ENCODE measurements around the gene LIMS1. TPM values are rescaled to one million over a fixed set of nuclear protein-coding genes. Genes with fewer than 3 reads are reported as not detected.

The LIMS1 gene
- total RNA-seq, 1 donor from 2014 or later, result 144 TPM

DNA sequence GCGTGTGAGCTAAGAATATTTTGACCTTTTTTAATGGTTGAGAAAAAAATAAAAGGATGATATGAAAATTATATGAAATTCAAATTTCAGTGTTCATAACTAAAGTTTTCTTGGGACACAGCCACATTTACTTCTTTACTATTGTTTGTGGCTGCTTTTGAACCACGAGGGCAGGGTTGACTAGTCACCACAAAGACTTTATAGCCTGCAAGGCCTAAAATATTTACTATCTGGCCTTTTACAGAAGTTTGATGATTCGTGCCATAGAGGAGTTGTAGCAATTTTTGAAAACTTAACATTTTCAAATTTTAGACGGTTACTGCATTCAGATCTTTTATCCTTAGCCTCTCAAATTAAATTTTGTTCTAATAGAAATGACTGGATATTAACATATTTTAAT, 69.9 kb downstream of the LIMS1 start:
- no peak for DNase-seq (ENCODE audit: low spot score)
- Mint-ChIP-seq H3K27me3 (ENCODE audit: unreplicated experiment) (peaks cover 3% of the 10 kb centered on the region), H3K36me3 (ENCODE audit: low read depth, unreplicated experiment) (peaks cover 4% of the 10 kb centered on the region), H3K4me1 (ENCODE audit: unreplicated experiment) (peaks cover 14% of the 10 kb centered on the region), H3K27ac (ENCODE audit: unreplicated experiment) (no peak overlapping the region), H3K4me3 (ENCODE audit: unreplicated experiment) (no peak overlapping the region), H3K9me3 (ENCODE audit: unreplicated experiment) (no peaks in the 10 kb centered on the region)
- TF ChIP-seq, protein P1, sequence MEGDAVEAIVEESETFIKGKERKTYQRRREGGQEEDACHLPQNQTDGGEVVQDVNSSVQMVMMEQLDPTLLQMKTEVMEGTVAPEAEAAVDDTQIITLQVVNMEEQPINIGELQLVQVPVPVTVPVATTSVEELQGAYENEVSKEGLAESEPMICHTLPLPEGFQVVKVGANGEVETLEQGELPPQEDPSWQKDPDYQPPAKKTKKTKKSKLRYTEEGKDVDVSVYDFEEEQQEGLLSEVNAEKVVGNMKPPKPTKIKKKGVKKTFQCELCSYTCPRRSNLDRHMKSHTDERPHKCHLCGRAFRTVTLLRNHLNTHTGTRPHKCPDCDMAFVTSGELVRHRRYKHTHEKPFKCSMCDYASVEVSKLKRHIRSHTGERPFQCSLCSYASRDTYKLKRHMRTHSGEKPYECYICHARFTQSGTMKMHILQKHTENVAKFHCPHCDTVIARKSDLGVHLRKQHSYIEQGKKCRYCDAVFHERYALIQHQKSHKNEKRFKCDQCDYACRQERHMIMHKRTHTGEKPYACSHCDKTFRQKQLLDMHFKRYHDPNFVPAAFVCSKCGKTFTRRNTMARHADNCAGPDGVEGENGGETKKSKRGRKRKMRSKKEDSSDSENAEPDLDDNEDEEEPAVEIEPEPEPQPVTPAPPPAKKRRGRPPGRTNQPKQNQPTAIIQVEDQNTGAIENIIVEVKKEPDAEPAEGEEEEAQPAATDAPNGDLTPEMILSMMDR (IDR thresholded peaks at IDR 0.05; ENCODE audit: unreplicated experiment), result no peak

DNA sequence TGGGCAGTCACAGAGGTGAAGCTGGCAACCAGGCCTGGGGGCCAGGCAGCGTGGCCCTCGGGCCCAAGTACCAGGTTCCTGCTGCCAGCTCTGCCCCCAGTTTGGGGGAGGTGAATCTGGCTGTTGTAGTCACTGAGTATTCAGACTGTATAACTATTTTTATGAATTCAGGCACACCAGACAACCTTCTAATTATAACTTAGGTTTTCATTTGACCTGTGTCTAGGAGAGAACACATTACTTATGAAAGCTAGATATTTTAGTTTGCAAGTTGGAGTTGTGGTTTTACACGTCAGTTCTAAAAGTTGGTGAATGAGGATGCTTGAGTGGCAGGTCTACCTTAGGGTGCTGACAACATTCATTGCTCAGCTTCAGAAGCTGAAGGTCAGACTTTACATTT, 71.7 kb downstream of the LIMS1 start:
- TF ChIP-seq, protein P1 (IDR thresholded peaks at IDR 0.05; ENCODE audit: unreplicated experiment), result no peak
- Mint-ChIP-seq H3K4me3 (ENCODE audit: unreplicated experiment) (no peak overlapping the region), H3K4me1 (ENCODE audit: unreplicated experiment) (peaks cover 17% of the 10 kb centered on the region), H3K9me3 (ENCODE audit: unreplicated experiment) (no peaks in the 10 kb centered on the region), H3K27ac (ENCODE audit: unreplicated experiment) (no peak overlapping the region), H3K27me3 (ENCODE audit: unreplicated experiment) (peaks cover 2% of the 10 kb centered on the region), H3K36me3 (ENCODE audit: low read depth, unreplicated experiment) (peaks cover 4% of the 10 kb centered on the region)
- no peak for DNase-seq (ENCODE audit: low spot score)

DNA sequence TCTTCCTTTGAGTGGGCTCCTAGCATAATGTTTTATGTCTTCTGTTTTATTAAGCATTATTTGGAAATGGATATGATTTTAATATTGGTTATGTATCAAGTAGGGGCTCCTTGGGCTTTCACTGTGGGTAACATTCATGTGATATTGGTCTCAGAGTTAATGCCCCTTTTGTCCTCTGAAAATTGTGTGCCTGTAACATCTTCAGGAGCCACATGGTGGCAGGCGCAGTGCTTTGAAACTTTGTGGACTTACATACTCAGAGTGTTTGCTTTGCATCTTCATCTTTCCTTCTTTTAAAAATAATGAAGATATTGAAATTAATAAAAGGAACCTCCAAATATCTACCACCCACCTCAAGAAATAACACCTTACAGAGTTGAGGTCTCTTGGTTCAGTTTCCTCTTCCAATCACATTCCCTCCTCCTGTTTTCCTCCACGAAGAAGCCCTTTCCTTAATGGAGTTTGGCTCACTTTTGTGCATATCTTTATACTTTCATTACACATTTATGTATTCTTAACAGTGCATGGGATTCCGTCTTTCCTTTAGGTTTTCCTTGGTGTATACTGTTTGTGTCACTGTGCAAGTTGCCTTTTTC, 73.5 kb downstream of the LIMS1 start:
- peak; percentile 30 for DNase-seq (ENCODE audit: low spot score)
- no peaks in the 10 kb centered on the region for H3K9me3 Mint-ChIP-seq (ENCODE audit: unreplicated experiment)
- H3K4me1 Mint-ChIP-seq (ENCODE audit: unreplicated experiment), result peaks cover 24% of the 10 kb centered on the region
- peaks cover 1% of the 10 kb centered on the region for H3K27me3 Mint-ChIP-seq (ENCODE audit: unreplicated experiment)
- H3K4me3 Mint-ChIP-seq (ENCODE audit: unreplicated experiment), result no peak overlapping the region
- H3K27ac Mint-ChIP-seq (ENCODE audit: unreplicated experiment), result no peak overlapping the region
- TF ChIP-seq, protein P1 (IDR thresholded peaks at IDR 0.05; ENCODE audit: unreplicated experiment), result peak; percentile 16
- peaks cover 4% of the 10 kb centered on the region for H3K36me3 Mint-ChIP-seq (ENCODE audit: low read depth, unreplicated experiment)

DNA sequence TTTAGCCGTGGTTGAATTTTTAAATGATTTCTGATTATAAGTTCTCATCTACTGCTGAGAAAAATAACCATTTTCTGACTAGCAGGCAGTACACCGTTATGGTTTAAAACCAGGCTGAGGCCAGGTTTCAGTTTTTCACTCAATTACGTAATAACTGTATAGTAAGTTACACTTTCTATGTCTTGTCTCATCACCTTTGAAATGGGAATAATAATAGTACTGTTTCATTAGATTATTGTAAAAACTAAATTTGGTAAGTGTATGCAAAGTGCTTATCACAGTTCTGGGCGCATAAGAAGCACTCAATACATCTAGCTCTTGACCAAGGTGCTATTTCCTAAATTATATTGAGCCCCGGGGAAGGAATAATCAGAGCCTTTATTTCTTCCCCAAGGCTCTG, 76.8 kb downstream of the LIMS1 start:
- DNase-seq (ENCODE audit: low spot score), result no peak
- Mint-ChIP-seq H3K36me3 (ENCODE audit: low read depth, unreplicated experiment) (peaks cover 4% of the 10 kb centered on the region), H3K27ac (ENCODE audit: unreplicated experiment) (no peak overlapping the region), H3K9me3 (ENCODE audit: unreplicated experiment) (no peaks in the 10 kb centered on the region), H3K27me3 (ENCODE audit: unreplicated experiment) (peaks cover 9% of the 10 kb centered on the region), H3K4me3 (ENCODE audit: unreplicated experiment) (no peak overlapping the region), H3K4me1 (ENCODE audit: unreplicated experiment) (peaks cover 38% of the 10 kb centered on the region)
- TF ChIP-seq, protein P1 (IDR thresholded peaks at IDR 0.05; ENCODE audit: unreplicated experiment), result no peak

DNA sequence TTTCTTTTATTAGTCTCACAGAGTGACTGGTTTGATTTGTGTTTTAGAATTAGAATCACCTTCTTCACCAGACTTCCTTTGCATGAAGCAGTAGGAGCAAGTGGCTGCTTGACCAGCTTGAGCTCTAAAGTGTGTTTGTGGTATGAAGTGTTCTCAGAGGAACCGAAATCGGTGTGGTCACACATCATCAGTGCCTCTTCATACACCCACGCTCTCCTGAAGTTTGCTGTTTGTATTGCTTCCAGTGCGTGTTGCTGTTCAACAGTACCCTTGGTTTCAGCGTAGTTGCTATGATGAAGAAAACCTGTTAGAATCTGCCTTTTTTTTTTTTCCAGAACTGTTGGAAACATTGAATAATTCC, 77.9 kb downstream of the LIMS1 start:
- H3K4me1 Mint-ChIP-seq (ENCODE audit: unreplicated experiment), result peaks cover 44% of the 10 kb centered on the region
- H3K4me3 Mint-ChIP-seq (ENCODE audit: unreplicated experiment), result no peak overlapping the region
- TF ChIP-seq, protein P1 (IDR thresholded peaks at IDR 0.05; ENCODE audit: unreplicated experiment), result no peak
- peaks cover 4% of the 10 kb centered on the region for H3K36me3 Mint-ChIP-seq (ENCODE audit: low read depth, unreplicated experiment)
- H3K27me3 Mint-ChIP-seq (ENCODE audit: unreplicated experiment), result peaks cover 9% of the 10 kb centered on the region
- H3K9me3 Mint-ChIP-seq (ENCODE audit: unreplicated experiment), result no peaks in the 10 kb centered on the region
- DNase-seq (ENCODE audit: low spot score), result no peak
- no peak overlapping the region for H3K27ac Mint-ChIP-seq (ENCODE audit: unreplicated experiment)
